ENCODE data around the gene SURF4. TPM values are rescaled to one million over a fixed set of nuclear protein-coding genes. Genes with fewer than 3 reads are reported as not detected.
"Not testable (repeated sequence)": the region's sequence is repeated elsewhere in the genome, so short reads cannot be mapped to it uniquely, and the experiment has no call there.

SURF4 gene
- total RNA-seq, 2 donors from 2014 or later = 185 to 204 TPM

DNA sequence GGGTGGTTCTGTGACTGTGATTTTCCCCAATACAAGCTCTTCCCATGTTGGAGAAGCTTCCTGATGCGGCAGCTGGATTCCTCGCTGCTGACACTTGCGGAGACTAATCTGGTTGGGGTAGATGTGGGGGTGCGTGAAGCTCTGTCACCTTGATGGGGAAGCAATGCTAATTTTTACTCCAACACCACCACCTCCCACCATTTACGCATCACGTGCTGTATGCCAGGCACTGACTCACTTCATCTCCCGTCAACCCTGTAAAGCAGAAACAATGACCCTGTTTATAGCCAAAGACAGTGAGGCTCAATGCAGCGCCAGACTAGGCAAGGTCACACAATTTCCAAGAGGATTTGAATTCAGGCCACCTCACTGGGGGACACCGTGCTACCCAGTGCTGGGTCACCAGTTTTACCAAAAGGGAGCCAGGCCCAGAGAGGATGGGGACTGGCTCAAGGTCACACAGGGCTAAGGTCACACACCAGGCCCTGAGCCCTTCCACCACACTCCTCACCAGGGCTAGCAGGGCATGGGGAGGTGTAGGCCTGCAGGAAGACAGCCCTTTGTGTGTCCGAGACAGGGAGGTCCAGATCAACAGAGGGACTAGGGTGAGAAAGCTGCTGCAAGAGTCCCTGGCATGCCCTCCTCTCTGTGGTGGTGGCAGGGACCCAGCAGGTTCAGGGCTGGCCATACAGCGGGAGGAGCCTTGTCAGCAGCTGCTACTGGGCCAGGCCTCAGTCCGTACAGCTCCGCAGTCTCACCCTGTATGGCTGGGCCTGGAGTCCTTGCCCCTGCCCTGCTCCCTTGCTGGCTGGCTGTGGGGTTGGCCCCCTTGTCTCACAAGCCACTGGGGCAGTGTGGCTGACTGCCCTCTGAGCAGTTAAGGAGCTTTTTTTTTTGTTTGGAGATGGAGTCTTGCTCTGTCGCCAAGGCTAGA is 3.6 kb upstream of the SURF4 start:
- H3K36me3 ChIP-seq = no peaks in the 10 kb centered on the region
- H3K4me3 ChIP-seq = no peak overlapping the region
- no peak for DNase-seq (ENCODE audit: low spot score)
- no peaks in the 10 kb centered on the region for H3K4me1 ChIP-seq (replicated peaks)
- no peaks in the 10 kb centered on the region for H3K9me3 ChIP-seq
- TF ChIP-seq POLR2A (IDR thresholded peaks at IDR 0.05) (no peak), POLR2AphosphoS5 (IDR thresholded peaks at IDR 0.05) (no peak)
- TF ChIP-seq, protein P1, sequence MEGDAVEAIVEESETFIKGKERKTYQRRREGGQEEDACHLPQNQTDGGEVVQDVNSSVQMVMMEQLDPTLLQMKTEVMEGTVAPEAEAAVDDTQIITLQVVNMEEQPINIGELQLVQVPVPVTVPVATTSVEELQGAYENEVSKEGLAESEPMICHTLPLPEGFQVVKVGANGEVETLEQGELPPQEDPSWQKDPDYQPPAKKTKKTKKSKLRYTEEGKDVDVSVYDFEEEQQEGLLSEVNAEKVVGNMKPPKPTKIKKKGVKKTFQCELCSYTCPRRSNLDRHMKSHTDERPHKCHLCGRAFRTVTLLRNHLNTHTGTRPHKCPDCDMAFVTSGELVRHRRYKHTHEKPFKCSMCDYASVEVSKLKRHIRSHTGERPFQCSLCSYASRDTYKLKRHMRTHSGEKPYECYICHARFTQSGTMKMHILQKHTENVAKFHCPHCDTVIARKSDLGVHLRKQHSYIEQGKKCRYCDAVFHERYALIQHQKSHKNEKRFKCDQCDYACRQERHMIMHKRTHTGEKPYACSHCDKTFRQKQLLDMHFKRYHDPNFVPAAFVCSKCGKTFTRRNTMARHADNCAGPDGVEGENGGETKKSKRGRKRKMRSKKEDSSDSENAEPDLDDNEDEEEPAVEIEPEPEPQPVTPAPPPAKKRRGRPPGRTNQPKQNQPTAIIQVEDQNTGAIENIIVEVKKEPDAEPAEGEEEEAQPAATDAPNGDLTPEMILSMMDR (IDR thresholded peaks at IDR 0.05) = no peak
- WGBS = 92% methylated on average over 13 of the region's 14 CpGs
- H3K27me3 ChIP-seq (replicated peaks; ENCODE audit: insufficient read depth) = no peaks in the 10 kb centered on the region
- H3K27ac ChIP-seq = no peak overlapping the region
- intact Hi-C loops (cut with DNase I) = loop anchor here (10.0 kb wide), 1 partner anchor 435 kb away; the partner anchor contains the start of gene TSC1

DNA sequence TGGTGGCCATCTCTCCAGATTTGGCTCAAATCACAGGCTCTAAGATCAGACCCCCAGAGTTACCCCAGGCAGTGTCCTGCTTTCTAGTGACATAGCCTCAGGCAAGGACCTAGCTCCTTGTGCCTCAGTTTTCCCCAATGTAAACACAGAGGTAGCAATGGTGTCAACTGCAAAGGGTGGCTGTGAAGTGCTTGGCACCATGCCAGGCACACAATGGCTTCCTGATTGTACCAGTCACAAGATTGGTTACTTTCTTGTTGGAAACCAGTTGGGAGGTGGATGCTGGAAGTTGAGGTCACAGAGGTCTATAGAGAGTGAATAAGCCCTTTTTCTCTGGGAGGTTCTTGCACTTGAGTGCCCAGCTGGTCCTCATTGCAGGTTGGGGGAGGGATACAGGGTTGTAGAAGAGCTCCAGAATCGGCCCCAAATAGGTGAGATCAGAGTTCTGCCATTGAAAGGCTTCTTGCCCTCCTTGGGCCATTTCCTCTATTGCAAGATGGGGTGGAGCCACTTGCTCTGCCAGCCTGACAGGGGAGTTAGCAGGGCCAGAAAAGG is 2.6 kb upstream of the SURF4 start:
- intact Hi-C loops (cut with DNase I) = loop anchor here (10.0 kb wide), 1 partner anchor 434 kb away; the partner anchor contains the start of gene TSC1

DNA sequence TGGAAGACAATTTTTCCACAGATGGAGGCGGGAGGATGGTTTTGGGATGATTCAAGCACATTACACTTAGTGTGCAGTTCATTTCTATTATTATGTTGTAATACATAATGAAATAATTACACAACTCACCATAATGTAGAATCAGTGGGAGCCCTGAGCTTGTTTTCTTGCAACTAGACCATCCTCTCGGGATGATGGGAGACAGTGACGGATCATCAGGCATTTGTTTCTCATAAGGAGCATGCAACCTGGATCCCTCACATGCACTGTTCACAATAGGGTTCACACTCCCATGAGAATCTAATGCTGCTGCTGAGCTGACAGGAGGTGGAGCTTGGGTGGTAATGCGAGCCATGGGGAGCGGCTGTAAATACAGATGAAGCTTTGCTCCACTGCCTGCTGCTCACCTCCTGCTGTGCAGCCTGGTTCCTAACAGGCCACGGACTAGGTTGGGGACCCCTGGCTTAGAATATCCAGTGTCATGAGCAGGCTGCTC is 1.9 kb upstream of the SURF4 start:
- Histone ChIP-seq H3K36me3 (no peaks in the 10 kb centered on the region), H3K9me3 (no peaks in the 10 kb centered on the region), H3K4me3 (no peak overlapping the region), H3K27me3 (replicated peaks; ENCODE audit: insufficient read depth) (no peaks in the 10 kb centered on the region), H3K27ac (no peak overlapping the region), H3K4me1 (replicated peaks) (no peaks in the 10 kb centered on the region)
- 78% methylated on average over 6 of the region's 6 CpGs for WGBS
- no peak for DNase-seq (ENCODE audit: low spot score)
- intact Hi-C loops (cut with DNase I) = loop anchor here (10.0 kb wide), 1 partner anchor 433 kb away; the partner anchor contains the start of gene TSC1
- TF ChIP-seq, protein P1 (IDR thresholded peaks at IDR 0.05) = no peak
- TF ChIP-seq POLR2A (IDR thresholded peaks at IDR 0.05) (no peak), POLR2AphosphoS5 (IDR thresholded peaks at IDR 0.05) (no peak)

More for the DNA sequence above, 2.6 kb upstream of the SURF4 start:
- DNase-seq (ENCODE audit: low spot score) = no peak
- no peaks in the 10 kb centered on the region for H3K27me3 ChIP-seq (replicated peaks; ENCODE audit: insufficient read depth)
- no peaks in the 10 kb centered on the region for H3K4me1 ChIP-seq (replicated peaks)
- H3K27ac ChIP-seq = no peak overlapping the region
- no peaks in the 10 kb centered on the region for H3K36me3 ChIP-seq
- H3K4me3 ChIP-seq = no peak overlapping the region
- WGBS = 90% methylated on average over 1 of the region's 1 CpG
- H3K9me3 ChIP-seq = no peaks in the 10 kb centered on the region
- no peak for TF ChIP-seq POLR2AphosphoS5 (IDR thresholded peaks at IDR 0.05)
- TF ChIP-seq POLR2A (IDR thresholded peaks at IDR 0.05) = no peak
- TF ChIP-seq, protein P1 (IDR thresholded peaks at IDR 0.05) = no peak

DNA sequence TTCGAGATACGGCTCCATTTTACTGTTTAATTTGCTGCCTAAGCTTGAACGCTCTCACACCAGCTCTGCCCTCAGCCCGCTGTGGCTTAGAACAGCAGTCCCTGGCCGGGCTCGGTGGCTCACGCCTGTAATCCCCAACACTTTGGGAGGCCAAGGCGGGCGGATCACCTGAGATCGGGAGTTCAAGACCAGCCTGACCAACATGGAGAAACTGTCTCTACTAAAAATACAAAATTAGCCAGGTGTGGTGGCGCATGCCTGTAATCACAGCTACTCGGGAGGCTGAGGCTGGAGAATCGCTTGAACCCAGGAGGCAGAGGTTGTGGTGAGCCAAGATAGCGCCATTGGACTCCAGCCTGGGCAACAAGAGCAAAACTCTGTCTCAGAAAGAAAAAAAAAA is 1.4 kb upstream of the SURF4 start:
- not testable (repeated sequence) for H3K27ac ChIP-seq; H3K36me3 ChIP-seq; H3K9me3 ChIP-seq; H3K4me1 ChIP-seq (replicated peaks); H3K27me3 ChIP-seq (replicated peaks; ENCODE audit: insufficient read depth); H3K4me3 ChIP-seq; DNase-seq (ENCODE audit: low spot score)
- intact Hi-C loops (cut with DNase I) = loop anchor here (10.0 kb wide), 1 partner anchor 432 kb away; the partner anchor contains the start of gene TSC1
- 89% methylated on average over 14 of the region's 14 CpGs for WGBS

DNA sequence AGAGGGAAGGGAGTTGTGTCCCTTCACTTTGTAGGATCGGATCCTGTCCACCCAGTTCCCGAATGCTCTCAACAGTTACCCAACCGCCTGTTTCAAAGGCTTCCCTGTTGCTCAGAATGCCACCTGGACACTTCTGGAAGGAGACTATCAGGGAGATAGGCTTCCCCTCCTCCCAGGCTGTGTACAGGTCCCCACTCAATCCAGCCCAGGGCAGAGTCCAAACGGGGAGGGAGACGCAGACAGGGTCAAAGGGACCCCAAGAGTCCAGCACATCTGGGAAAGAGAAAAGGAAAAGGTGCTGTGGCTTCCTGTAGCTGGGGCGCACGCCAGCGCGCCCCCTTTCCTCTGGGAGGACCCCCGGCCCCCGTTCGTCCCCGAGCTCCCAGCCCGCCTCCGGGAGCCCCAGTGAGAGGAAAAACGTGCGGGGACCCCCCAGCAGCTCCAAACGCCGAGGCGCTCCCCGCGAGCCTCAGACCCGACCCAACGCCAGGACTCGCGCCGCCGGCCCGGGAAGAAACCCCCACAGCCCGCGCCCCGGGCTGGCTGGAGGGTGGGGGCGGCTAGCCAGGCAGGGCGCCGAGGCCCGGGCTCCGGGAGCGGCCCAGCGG is 640 bp downstream of the SURF4 start:
- Histone ChIP-seq H3K4me1 (replicated peaks) (peaks cover 15% of the 10 kb centered on the region), H3K9me3 (no peaks in the 10 kb centered on the region), H3K4me3 (peak overlapping the region; percentile 99), H3K36me3 (no peaks in the 10 kb centered on the region), H3K27ac (peak overlapping the region; percentile 86 to 90), H3K27me3 (replicated peaks; ENCODE audit: insufficient read depth) (no peaks in the 10 kb centered on the region)
- 0% methylated on average over 31 of the region's 39 CpGs for WGBS
- intact Hi-C loops (cut with DNase I) = loop anchor here (10.0 kb wide), 1 partner anchor 430 kb away; the partner anchor contains the start of gene TSC1
- DNase-seq (ENCODE audit: low spot score) = peak; percentile 30
- TF ChIP-seq POLR2AphosphoS5 (IDR thresholded peaks at IDR 0.05) (no peak), POLR2A (IDR thresholded peaks at IDR 0.05) (no peak)
- TF ChIP-seq, protein P1 (IDR thresholded peaks at IDR 0.05) = no peak

All from prostate gland (tissue), 2 donors.